ENCODE results near the gene SLC35G6. TPM values are rescaled to one million over a fixed set of nuclear protein-coding genes. Genes with fewer than 3 reads are reported as not detected.
A peak's percentile ranks its signal among the peaks of the same experiment; 100 is the strongest.

The SLC35G6 gene
- total and polyA plus RNA-seq, 2 of the 13 experiments (the other 11 are each of a cell fraction or from before 2014, with no cell fraction given), result 0.07 TPM; not detected in 1

- TF ChIP-seq DZIP1 (CRISPR knock-in tag; IDR thresholded peaks at IDR 0.05) (0 out of 2 replicates have a peak, but pooled peaks have one; percentile 13), SOX13 (IDR thresholded peaks at IDR 0.05) (no peak), SOX13 (CRISPR knock-in tag; conservative IDR thresholded peaks at IDR 0.05 in 1 of 2, IDR thresholded peaks at IDR 0.05 in 1 of 2) (no peak), MXD4 (CRISPR knock-in tag; IDR thresholded peaks at IDR 0.05) (no peak), PRDM4 (CRISPR knock-in tag; IDR thresholded peaks at IDR 0.05; ENCODE audit: borderline replicate concordance) (no peak), ZNF331 (CRISPR knock-in tag; IDR thresholded peaks at IDR 0.05) (no peak), SP5 (CRISPR knock-in tag; IDR thresholded peaks at IDR 0.05; ENCODE audit: borderline replicate concordance, low read depth) (peak; percentile 8), ISX (CRISPR knock-in tag; conservative IDR thresholded peaks at IDR 0.05) (no peak), FOXA3 (CRISPR knock-in tag; IDR thresholded peaks at IDR 0.05) (no peak), HNF4G (IDR thresholded peaks at IDR 0.05; ENCODE audit: borderline replicate concordance, low read depth, low read length) (0 out of 2 replicates have a peak, but pooled peaks have one; percentile 4), HNF4G (CRISPR knock-in tag; IDR thresholded peaks at IDR 0.05; ENCODE audit: borderline replicate concordance, low read depth) (peak; percentile 60), ZSCAN21 (CRISPR knock-in tag; IDR thresholded peaks at IDR 0.05; ENCODE audit: borderline replicate concordance) (0 out of 2 replicates have a peak, but pooled peaks have one; percentile 24), NFYB (CRISPR knock-in tag; IDR thresholded peaks at IDR 0.05) (peak; percentile 1; the same call in 1 of the 2 replicates), ARNTL (CRISPR knock-in tag; IDR thresholded peaks at IDR 0.05) (no peak), ZNF251 (CRISPR knock-in tag; IDR thresholded peaks at IDR 0.05) (no peak), POLR2A (IDR thresholded peaks at IDR 0.05; ENCODE audit: insufficient read depth in 1 of 2, low read depth in 2 of 2, low read length in 2 of 2) (0 out of 4 replicates have a peak, but pooled peaks of 1 of the 2 experiments have one; percentile 44), ZNF296 (CRISPR knock-in tag; conservative IDR thresholded peaks at IDR 0.05) (peak; percentile 66; the same call in 1 of the 2 replicates), MYNN (CRISPR knock-in tag; IDR thresholded peaks at IDR 0.05; ENCODE audit: low read depth) (no peak), ZNF790 (CRISPR knock-in tag; IDR thresholded peaks at IDR 0.05; ENCODE audit: borderline replicate concordance) (no peak), ZNF749 (CRISPR knock-in tag; IDR thresholded peaks at IDR 0.05; ENCODE audit: borderline replicate concordance) (0 out of 2 replicates have a peak, but pooled peaks have one; percentile 14)
These were observed 35.7 kb upstream of the SLC35G6 start (continued) for GRCh38 chr17:7445619-7445968.

Data from HepG2 (cell line).